OCI-LY7 (cell line): Measurements from ENCODE around the gene FOXP1. TPM values are rescaled to one million over a fixed set of nuclear protein-coding genes. Genes with fewer than 3 reads are reported as not detected.
A peak's percentile ranks its signal among the peaks of the same experiment; 100 is the strongest.

Experiments
- BruUV-seq: library from RNA; stranded (reverse); fragments of 400-500 nt; replicated peaks from 2 replicates; lab custom pipeline; 2021; lab: Mats Ljungman, UMichigan
- CTCF ChIA-PET: fragments of 300-600 bp; sonication (Branson Sonifier 250); formaldehyde crosslinking; loops from one replicate; lab custom pipeline; 2022; ENCODE audit warnings: antibody characterized with exemption; ENCODE audit not compliant: unreplicated experiment; lab: Charles Lee
- POLR2A ChIA-PET: fragments of 300-600 bp; sonication (Branson Sonifier 250); formaldehyde crosslinking; loops from one replicate; lab custom pipeline; 2022; ENCODE audit warnings: antibody characterized with exemption; lab: Charles Lee
- DNase-seq: peaks from one replicate; pipeline ENCODE4 v3.0.0-alpha.2; 2015; ENCODE audit warnings: low spot score
- H2AFZ ChIP-seq: fragments of 200-600 bp; sonication (generic), shearing (Covaris generic); 2 replicates; pipeline ENCODE4 v1.6.1; 2014; ENCODE audit warnings: mild to moderate bottlenecking, antibody characterized with exemption, low read length, moderate library complexity
- H3K27ac ChIP-seq: fragments of 200-600 bp; sonication (generic); 2 replicates; pipeline ENCODE4 v1.5.1; 2014; ENCODE audit warnings: mixed run types, low read depth, mild to moderate bottlenecking, moderate library complexity, low read length, inconsistent platforms; ENCODE audit not compliant: poor library complexity, severe bottlenecking
- H3K36me3 ChIP-seq: fragments of 200-600 bp; sonication (generic); 2 replicates; pipeline ENCODE4 v1.6.1; 2014; ENCODE audit warnings: mild to moderate bottlenecking, antibody characterized with exemption, low read length, moderate library complexity, mixed read lengths; ENCODE audit not compliant: insufficient read depth
- H3K4me1 ChIP-seq: fragments of 200-600 bp; sonication (generic); 2 replicates; pipeline ENCODE4 v1.5.1; 2014; ENCODE audit warnings: mild to moderate bottlenecking, low read length; ENCODE audit not compliant: insufficient read depth, poor library complexity, severe bottlenecking
- H3K4me2 ChIP-seq: fragments of 200-600 bp; sonication (generic); 2 replicates; pipeline ENCODE4 v1.6.1; 2014; ENCODE audit warnings: mild to moderate bottlenecking, low read length
- H3K4me3 ChIP-seq: fragments of 200-600 bp; sonication (generic); 2 replicates; pipeline ENCODE4 v1.5.1; 2014; ENCODE audit warnings: mild to moderate bottlenecking, low read depth, low read length; ENCODE audit not compliant: poor library complexity, severe bottlenecking
- H3K79me2 ChIP-seq: fragments of 200-600 bp; sonication (generic); 2 replicates; pipeline ENCODE4 v1.6.1; 2016; ENCODE audit warnings: low read depth, mild to moderate bottlenecking, low read length, moderate library complexity, mixed read lengths; ENCODE audit not compliant: insufficient read depth
- H3K9me2 ChIP-seq: fragments of 200-600 bp; sonication (generic); 2 replicates; pipeline ENCODE4 v1.6.1; 2016; ENCODE audit warnings: mild to moderate bottlenecking, low read length, mixed read lengths; ENCODE audit not compliant: insufficient read depth
- H3K9me3 ChIP-seq: fragments of 200-600 bp; sonication (generic); 2 replicates; pipeline ENCODE4 v1.6.1; 2014; ENCODE audit warnings: mild to moderate bottlenecking, mixed run types, low read length, mixed read lengths
- H4K20me1 ChIP-seq: fragments of 200-600 bp; sonication (generic); 2 replicates; pipeline ENCODE4 v1.6.1; 2014; ENCODE audit warnings: mild to moderate bottlenecking, antibody characterized with exemption, low read length, moderate library complexity, mixed read lengths; ENCODE audit not compliant: insufficient read depth
- EZH2phosphoT487 ChIP-seq: fragments of 200-600 bp; sonication (generic); IDR thresholded peaks from 2 replicates; pipeline ENCODE4 v1.6.1; 2018; ENCODE audit warnings: low read depth, borderline replicate concordance, mild to moderate bottlenecking, mixed run types, antibody characterized with exemption, low read length, moderate library complexity, mixed read lengths
- intact Hi-C: fragments of 100-400 bp; cut with micrococcal nuclease; formaldehyde crosslinking; loops from one replicate; pipeline ENCODE4 v1.10.0; 2022; ENCODE audit not compliant: unreplicated experiment
- total RNA-seq, 2 experiments: library from RNA; depleted of rRNA in 1 of 2; stranded (reverse); fragments of >200 nt in 1 of 2; shearing (Covaris generic) in 1 of 2; gene quantifications; 2 replicates each; pipeline ENCODE4 v1.2.3, GENCODE V29; 2014 to 2022
- TF ChIP-seq, protein P1 (sequence below): fragments of 200-600 bp; sonication (generic); conservative IDR thresholded peaks from 2 replicates; pipeline ENCODE4 v1.5.1; 2014; ENCODE audit warnings: mild to moderate bottlenecking, antibody characterized with exemption, low read length, moderate library complexity, mixed read lengths

FOXP1 gene
- total RNA-seq, 2 experiments from 2014 or later = 87.3 to 151 TPM

DNA sequence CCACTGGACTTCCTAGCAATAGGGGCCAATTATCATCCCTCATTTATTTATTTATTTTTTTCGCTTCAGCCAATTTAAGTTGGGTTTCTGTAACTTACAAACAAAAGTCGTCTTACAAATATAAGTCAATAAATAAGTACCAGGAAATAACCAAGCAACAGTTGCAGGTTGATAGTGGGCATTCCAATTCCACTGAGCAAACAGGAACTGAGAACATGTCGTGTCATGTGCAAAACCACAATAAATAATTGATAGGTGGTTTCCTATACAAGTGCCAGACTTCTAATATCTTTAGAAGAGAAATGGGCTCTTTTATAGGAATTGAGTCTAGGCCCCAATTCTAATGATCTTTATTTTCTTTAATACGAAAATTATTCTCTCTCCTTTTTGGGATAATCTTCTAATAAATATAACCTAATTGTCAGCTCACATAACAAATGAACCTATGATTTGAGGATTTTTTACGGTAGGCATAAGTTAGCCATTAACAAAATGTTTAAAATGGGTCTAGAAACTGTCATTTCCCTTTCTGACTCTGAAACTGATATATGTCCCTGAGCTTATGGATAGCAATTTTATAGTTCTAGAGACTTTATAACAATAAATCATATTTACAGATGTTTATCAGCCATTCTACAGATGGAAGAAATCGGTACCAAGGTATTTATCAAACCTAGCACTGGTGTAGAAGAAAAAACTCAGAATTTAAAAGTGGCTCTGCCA, 571.8 kb downstream of the FOXP1 start:
- Histone ChIP-seq H3K4me1 (peaks cover 59% of the 10 kb centered on the region), H3K4me3 (peak overlapping the region; percentile 2), H3K9me2 (no peaks in the 10 kb centered on the region), H3K27ac (peak overlapping the region; percentile 55), H2AFZ (no peak overlapping the region), H3K79me2 (peaks cover 16% of the 10 kb centered on the region; the same call in 1 of the 2 replicates), H4K20me1 (peaks cover 12% of the 10 kb centered on the region; the same call in 1 of the 2 replicates), H3K4me2 (peak overlapping the region; percentile 51), H3K36me3 (peaks cover 20% of the 10 kb centered on the region), H3K9me3 (no peaks in the 10 kb centered on the region)
- no TSS peak for BruUV-seq
- CTCF ChIA-PET = no interaction called here
- DNase-seq = peak; percentile 44
- TF ChIP-seq EZH2phosphoT487 = no peak
- TF ChIP-seq, protein P1, sequence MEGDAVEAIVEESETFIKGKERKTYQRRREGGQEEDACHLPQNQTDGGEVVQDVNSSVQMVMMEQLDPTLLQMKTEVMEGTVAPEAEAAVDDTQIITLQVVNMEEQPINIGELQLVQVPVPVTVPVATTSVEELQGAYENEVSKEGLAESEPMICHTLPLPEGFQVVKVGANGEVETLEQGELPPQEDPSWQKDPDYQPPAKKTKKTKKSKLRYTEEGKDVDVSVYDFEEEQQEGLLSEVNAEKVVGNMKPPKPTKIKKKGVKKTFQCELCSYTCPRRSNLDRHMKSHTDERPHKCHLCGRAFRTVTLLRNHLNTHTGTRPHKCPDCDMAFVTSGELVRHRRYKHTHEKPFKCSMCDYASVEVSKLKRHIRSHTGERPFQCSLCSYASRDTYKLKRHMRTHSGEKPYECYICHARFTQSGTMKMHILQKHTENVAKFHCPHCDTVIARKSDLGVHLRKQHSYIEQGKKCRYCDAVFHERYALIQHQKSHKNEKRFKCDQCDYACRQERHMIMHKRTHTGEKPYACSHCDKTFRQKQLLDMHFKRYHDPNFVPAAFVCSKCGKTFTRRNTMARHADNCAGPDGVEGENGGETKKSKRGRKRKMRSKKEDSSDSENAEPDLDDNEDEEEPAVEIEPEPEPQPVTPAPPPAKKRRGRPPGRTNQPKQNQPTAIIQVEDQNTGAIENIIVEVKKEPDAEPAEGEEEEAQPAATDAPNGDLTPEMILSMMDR = no peak
- intact Hi-C loops = loop anchor here (1.0 kb wide), 1 partner anchor 21 kb away; no protein-coding TSS in a partner anchor
- POLR2A ChIA-PET = interaction anchor here (0.6 to 2.1 kb wide), 5 partner anchors 9 to 157 kb away, joined by 3 to 5 read pairs (median 3); no protein-coding TSS in a partner anchor

DNA sequence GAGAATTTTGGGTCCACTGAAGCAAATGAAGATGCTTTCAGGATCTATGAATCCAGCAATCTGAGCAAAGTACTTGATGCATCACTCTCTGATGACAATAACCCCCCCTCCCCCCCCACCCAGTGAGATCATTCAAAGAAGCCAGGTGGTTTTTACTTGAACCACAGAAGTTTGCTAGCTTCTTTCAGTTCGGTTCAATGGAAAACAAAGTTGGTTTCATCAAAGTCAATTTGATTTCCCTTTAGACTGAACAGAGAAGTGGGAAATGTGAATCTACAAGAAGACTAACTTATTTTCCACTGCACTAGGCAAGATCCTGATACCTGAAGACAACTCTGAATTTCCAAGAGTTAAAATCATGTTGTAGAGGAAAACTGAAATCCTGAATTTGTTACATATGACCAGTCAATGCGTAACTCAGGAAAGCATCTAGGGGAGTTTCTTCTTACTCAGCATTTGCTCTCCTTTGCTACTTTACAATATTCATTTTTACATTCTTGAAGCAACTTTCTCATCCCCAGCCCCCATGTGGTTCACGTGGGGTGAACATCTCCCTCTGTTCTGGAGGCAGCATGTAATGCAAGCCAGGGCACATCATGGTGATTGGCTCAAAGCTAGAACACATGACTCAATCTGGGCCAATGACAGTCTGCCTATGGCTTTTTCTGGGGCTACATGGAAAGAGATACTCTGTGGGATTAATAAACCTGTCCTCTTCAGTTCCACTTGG, 572.6 kb downstream of the FOXP1 start:
- Histone ChIP-seq H3K4me3 (peak overlapping the region; percentile 2), H3K79me2 (peaks cover 16% of the 10 kb centered on the region; the same call in 1 of the 2 replicates), H2AFZ (no peak overlapping the region), H3K9me2 (no peaks in the 10 kb centered on the region), H3K9me3 (no peaks in the 10 kb centered on the region), H4K20me1 (peaks cover 16% of the 10 kb centered on the region; the same call in 1 of the 2 replicates), H3K4me1 (peaks cover 62% of the 10 kb centered on the region), H3K27ac (peak overlapping the region; percentile 55), H3K36me3 (peaks cover 20% of the 10 kb centered on the region), H3K4me2 (peak overlapping the region; percentile 51)
- intact Hi-C loops = loop anchor here (1.0 kb wide), 1 partner anchor 21 kb away; no protein-coding TSS in a partner anchor
- no peak for TF ChIP-seq EZH2phosphoT487
- TF ChIP-seq, protein P1 = no peak
- ChIA-PET CTCF (no interaction called here), POLR2A (interaction anchor here (0.6 to 0.9 kb wide), 5 partner anchors 13 to 55 kb away, joined by 3 to 6 read pairs (median 3); no protein-coding TSS in a partner anchor)
- no TSS peak for BruUV-seq
- peak; percentile 55 for DNase-seq
